ENCODE measurements around the gene FBXO10.

FBXO10 gene

DNA sequence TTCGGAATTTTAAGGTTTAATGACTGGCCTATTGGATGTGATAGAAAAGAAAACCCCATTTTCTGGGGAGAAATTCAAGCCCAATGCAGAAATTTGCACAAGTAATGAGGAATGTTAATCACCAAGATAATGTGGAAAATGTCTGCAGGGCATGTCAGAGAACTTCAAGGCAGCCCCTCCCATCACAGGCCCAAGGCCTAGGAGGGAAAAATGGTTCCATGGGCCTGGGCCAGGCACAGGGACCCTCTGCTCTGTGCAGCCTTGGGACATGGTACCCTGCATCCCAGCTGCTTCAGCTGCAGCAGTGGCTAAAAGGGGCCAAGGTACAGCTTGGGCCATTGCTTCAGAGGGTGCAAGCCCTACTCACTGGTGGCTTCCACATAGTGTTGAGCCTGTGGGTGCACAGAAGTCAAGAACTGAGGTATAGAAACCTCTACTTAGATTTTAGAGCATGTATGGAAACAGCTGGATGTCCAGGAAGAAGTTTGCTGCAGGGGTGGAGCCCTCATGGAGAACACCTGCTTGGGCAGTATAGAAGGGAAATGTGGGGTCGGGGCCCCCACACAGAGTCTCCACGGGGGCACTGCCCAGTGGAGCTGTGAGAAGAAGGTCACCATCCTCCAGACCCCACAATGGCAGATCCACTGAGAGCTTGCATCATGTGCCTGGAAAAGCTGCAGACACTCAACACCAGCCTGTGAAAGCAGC is 12.2 kb downstream of the FBXO10 start:
- Histone ChIP-seq H3K27me3 (replicated peaks; ENCODE audit: control insufficient read depth, insufficient read depth, low read length) (no peaks in the 10 kb centered on the region), H3K36me3 (ENCODE audit: control insufficient read depth, insufficient read depth, low read length) (no peaks in the 10 kb centered on the region), H3K4me3 (replicated peaks; ENCODE audit: low read depth, low read length) (no peak overlapping the region)
- TF ChIP-seq, protein P1, sequence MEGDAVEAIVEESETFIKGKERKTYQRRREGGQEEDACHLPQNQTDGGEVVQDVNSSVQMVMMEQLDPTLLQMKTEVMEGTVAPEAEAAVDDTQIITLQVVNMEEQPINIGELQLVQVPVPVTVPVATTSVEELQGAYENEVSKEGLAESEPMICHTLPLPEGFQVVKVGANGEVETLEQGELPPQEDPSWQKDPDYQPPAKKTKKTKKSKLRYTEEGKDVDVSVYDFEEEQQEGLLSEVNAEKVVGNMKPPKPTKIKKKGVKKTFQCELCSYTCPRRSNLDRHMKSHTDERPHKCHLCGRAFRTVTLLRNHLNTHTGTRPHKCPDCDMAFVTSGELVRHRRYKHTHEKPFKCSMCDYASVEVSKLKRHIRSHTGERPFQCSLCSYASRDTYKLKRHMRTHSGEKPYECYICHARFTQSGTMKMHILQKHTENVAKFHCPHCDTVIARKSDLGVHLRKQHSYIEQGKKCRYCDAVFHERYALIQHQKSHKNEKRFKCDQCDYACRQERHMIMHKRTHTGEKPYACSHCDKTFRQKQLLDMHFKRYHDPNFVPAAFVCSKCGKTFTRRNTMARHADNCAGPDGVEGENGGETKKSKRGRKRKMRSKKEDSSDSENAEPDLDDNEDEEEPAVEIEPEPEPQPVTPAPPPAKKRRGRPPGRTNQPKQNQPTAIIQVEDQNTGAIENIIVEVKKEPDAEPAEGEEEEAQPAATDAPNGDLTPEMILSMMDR (IDR thresholded peaks at IDR 0.05; ENCODE audit: insufficient read depth, low read length, poor library complexity, severe bottlenecking), result no peak
- no peak for DNase-seq (ENCODE audit: extremely low read depth, insufficient read length)

DNA sequence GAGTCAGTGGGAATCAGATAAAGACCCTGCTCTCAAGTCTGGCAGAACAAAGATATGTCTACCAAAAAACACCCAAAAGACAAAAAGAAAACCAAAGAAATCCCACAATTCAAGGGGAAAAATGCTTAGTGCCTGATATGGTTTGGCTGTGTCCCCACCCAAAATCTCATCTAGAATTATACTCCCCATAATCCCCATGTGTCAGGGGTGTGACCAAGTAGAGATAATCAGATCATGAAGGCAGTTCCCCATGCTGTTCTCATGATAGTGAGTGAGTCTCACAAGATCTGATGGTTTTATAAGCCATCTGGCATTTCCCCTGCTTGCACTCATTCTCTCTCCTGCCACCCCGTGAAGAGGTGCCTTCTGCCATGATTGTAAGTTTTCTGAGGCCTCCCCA is 13.4 kb downstream of the FBXO10 start:
- Histone ChIP-seq H3K4me3 (replicated peaks; ENCODE audit: low read depth, low read length) (no peak overlapping the region), H3K27me3 (replicated peaks; ENCODE audit: control insufficient read depth, insufficient read depth, low read length) (no peaks in the 10 kb centered on the region), H3K36me3 (ENCODE audit: control insufficient read depth, insufficient read depth, low read length) (no peaks in the 10 kb centered on the region)
- no peak for DNase-seq (ENCODE audit: extremely low read depth, insufficient read length)
- TF ChIP-seq, protein P1 (IDR thresholded peaks at IDR 0.05; ENCODE audit: insufficient read depth, low read length, poor library complexity, severe bottlenecking), result no peak

DNA sequence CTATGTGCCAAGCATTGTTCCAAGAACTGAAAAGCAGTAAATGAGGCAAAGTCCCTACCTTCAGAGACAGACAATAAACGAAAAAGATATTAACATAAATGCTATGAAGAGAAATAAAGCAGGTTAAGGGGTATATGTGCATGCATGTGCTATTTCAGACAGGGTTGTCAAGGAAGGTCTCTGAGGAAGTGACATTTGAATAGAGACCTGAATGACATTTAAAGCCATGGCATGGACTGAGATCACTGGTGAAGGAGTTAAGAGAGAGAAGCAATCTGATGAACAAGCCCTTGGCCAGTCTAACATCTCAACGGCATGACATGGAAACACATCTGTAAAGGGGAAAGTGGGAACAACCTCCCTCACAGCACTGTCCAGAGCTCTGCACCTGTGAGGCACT is 14.5 kb downstream of the FBXO10 start:
- Histone ChIP-seq H3K27me3 (replicated peaks; ENCODE audit: control insufficient read depth, insufficient read depth, low read length) (no peaks in the 10 kb centered on the region), H3K4me3 (replicated peaks; ENCODE audit: low read depth, low read length) (no peak overlapping the region), H3K36me3 (ENCODE audit: control insufficient read depth, insufficient read depth, low read length) (no peaks in the 10 kb centered on the region)
- TF ChIP-seq, protein P1 (IDR thresholded peaks at IDR 0.05; ENCODE audit: insufficient read depth, low read length, poor library complexity, severe bottlenecking), result no peak
- no peak for DNase-seq (ENCODE audit: extremely low read depth, insufficient read length)

DNA sequence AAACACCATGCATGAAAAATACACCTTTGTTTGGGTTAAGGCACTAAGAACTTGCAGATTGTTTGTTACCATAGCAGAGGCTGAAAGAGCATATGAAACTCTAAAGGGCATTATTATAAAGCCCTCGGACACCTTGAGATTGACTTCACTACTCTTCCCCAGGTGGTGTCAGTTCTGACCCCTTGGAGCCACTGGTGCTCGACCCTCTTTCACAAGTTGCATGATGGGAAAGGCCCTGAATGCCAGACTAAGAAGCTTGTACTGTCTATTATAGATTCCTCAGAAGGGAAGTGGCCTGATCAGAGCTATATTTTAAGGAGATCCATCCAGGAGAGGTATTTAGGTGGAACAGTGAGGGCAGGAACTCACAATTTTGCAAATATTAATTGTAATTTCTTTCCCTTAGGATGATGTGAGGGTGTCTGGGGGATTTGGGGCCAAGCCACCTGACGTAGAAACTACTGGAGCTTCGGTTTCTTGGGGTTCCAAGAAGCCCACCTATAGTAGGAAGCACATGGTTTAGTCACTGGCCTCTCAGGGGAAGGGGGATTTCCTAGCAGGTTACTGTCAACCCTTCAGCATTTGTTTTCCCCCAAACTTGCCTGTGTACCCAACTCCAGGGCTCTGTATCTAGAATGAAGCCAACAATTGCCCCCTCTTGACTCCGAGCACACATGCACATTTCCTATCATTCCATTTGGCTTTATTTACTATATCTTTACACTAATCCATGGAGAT is 16.2 kb downstream of the FBXO10 start:
- no peaks in the 10 kb centered on the region for H3K36me3 ChIP-seq (ENCODE audit: control insufficient read depth, insufficient read depth, low read length)
- H3K27me3 ChIP-seq (replicated peaks; ENCODE audit: control insufficient read depth, insufficient read depth, low read length), result no peaks in the 10 kb centered on the region
- no peak for DNase-seq (ENCODE audit: extremely low read depth, insufficient read length)
- H3K4me3 ChIP-seq (replicated peaks; ENCODE audit: low read depth, low read length), result no peak overlapping the region
- TF ChIP-seq, protein P1 (IDR thresholded peaks at IDR 0.05; ENCODE audit: insufficient read depth, low read length, poor library complexity, severe bottlenecking), result no peak

DNA sequence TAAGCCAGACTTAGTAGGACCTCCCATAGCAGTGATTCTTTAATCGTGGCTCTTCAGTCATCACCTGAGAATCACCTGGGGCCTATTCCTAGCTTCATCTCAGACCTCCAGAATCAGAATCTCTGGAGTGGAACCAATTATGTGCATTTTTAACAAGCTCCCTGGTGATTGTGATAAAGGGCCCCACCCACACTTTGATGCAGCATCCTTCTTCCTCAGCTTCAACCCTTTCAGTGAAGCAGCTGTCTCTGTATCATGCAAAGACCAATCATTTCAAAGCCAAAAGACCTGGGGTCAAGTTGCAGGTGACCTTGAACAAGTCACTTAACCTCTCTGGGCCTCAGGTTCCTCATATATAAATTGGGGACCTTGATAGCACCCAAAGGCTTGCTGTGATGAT is 17.1 kb downstream of the FBXO10 start:
- Histone ChIP-seq H3K4me3 (replicated peaks; ENCODE audit: low read depth, low read length) (no peak overlapping the region), H3K36me3 (ENCODE audit: control insufficient read depth, insufficient read depth, low read length) (no peaks in the 10 kb centered on the region), H3K27me3 (replicated peaks; ENCODE audit: control insufficient read depth, insufficient read depth, low read length) (no peaks in the 10 kb centered on the region)
- DNase-seq (ENCODE audit: extremely low read depth, insufficient read length), result no peak
- TF ChIP-seq, protein P1 (IDR thresholded peaks at IDR 0.05; ENCODE audit: insufficient read depth, low read length, poor library complexity, severe bottlenecking), result no peak
